Kidney glomerular epithelial cell (primary cell): ENCODE data around the gene GNPAT.

Experiments used
- DNase-seq: peaks from one replicate; lab custom pipeline; 2025; lab: John Stamatoyannopoulos, UW

GNPAT gene

GRCh38 chr1:231317306-231318014 lies 76.4 kb downstream of the GNPAT start:
- DNase-seq, result no peak

- no peak for DNase-seq
These were observed 77.0 kb downstream of the GNPAT start for GRCh38 chr1:231318015-231318355.

GRCh38 chr1:231318568-231318967 lies 77.6 kb downstream of the GNPAT start:
- no peak for DNase-seq

- DNase-seq, result no peak
These were observed 78.1 kb downstream of the GNPAT start for GRCh38 chr1:231319080-231319479.

GRCh38 chr1:231322880-231323530 lies 82.0 kb downstream of the GNPAT start:
- no peak for DNase-seq

GRCh38 chr1:231324660-231325059 lies 83.6 kb downstream of the GNPAT start:
- DNase-seq, result no peak

- DNase-seq, result no peak
These were observed 85.2 kb downstream of the GNPAT start for GRCh38 chr1:231326248-231326647.
